22Rv1 (cell line): ENCODE results near the gene CEBPB.

ENCODE experiments used
- ZFX ChIP-seq: fragments of 450-650 bp; IDR thresholded peaks from 2 replicates; pipeline ENCODE4 v1.6.1; 2017; ENCODE audit warnings: antibody characterized with exemption, borderline replicate concordance
- TF ChIP-seq, protein P1 (sequence below): fragments of 450-650 bp; IDR thresholded peaks from 2 replicates; pipeline ENCODE4 v1.5.1; 2017; ENCODE audit warnings: mild to moderate bottlenecking

GRCh38 chr20:50216543-50217206 lies 26.0 kb downstream of the CEBPB start:
- TF ChIP-seq, protein P1, sequence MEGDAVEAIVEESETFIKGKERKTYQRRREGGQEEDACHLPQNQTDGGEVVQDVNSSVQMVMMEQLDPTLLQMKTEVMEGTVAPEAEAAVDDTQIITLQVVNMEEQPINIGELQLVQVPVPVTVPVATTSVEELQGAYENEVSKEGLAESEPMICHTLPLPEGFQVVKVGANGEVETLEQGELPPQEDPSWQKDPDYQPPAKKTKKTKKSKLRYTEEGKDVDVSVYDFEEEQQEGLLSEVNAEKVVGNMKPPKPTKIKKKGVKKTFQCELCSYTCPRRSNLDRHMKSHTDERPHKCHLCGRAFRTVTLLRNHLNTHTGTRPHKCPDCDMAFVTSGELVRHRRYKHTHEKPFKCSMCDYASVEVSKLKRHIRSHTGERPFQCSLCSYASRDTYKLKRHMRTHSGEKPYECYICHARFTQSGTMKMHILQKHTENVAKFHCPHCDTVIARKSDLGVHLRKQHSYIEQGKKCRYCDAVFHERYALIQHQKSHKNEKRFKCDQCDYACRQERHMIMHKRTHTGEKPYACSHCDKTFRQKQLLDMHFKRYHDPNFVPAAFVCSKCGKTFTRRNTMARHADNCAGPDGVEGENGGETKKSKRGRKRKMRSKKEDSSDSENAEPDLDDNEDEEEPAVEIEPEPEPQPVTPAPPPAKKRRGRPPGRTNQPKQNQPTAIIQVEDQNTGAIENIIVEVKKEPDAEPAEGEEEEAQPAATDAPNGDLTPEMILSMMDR: no peak
- TF ChIP-seq ZFX: no peak
